GM12878 (cell line): Measurements from ENCODE around the gene CD3E. TPM values are rescaled to one million over a fixed set of nuclear protein-coding genes. Genes with fewer than 3 reads are reported as not detected.

Experiments
- ATAC-seq: fragments of 200-7000 bp; cut with Tn5 transposase; 3 replicates; pipeline ENCODE4 v1.9.1; 2020; ENCODE audit warnings: mild to moderate bottlenecking, moderate library complexity
- BruUV-seq: library from RNA; stranded (reverse); fragments of 400-500 nt; replicated peaks from 2 replicates; lab custom pipeline; 2021; lab: Mats Ljungman, UMichigan
- CTCF ChIA-PET: fragments of 300-600 bp; sonication (Branson Sonifier 250); formaldehyde crosslinking; extraction: SDS; loops from one replicate; lab custom pipeline; 2021; ENCODE audit warnings: inconsistent platforms; lab: Yijun Ruan, JAX
- POLR2A ChIA-PET: fragments of 350-600 bp; formaldehyde crosslinking; extraction: SDS; loops from one replicate; lab custom pipeline; 2021; ENCODE audit warnings: inconsistent platforms; lab: Charles Lee
- RAD21 ChIA-PET: fragments of 300-600 bp; sonication (Branson Sonifier 250); formaldehyde crosslinking; loops from one replicate; lab custom pipeline; 2023; ENCODE audit warnings: antibody characterized with exemption; ENCODE audit not compliant: unreplicated experiment; lab: Charles Lee
- SMC1A ChIA-PET: fragments of 300-600 bp; sonication (Branson Sonifier 250); formaldehyde crosslinking; loops from one replicate; lab custom pipeline; 2023; ENCODE audit not compliant: unreplicated experiment, uncharacterized antibody; lab: Charles Lee
- DNase-seq: peaks from one replicate; pipeline ENCODE4 v3.0.0-alpha.2; 2011; ENCODE audit warnings: low read depth, low spot score
- FAIRE-seq: peaks from 3 replicates; lab custom pipeline; 2011; peaks lifted over from hg19 to GRCh38; lab: Jason Lieb, UNC
- H2AFZ ChIP-seq: 2 replicates; pipeline ENCODE4 v1.6.0; 2011; ENCODE audit warnings: low read depth, low read length, control low read depth; ENCODE audit not compliant: control insufficient read depth
- H3K27ac ChIP-seq: 2 replicates; pipeline ENCODE4 v1.5.1; 2011; ENCODE audit warnings: control low read depth; ENCODE audit not compliant: control insufficient read depth, insufficient read depth
- H3K27me3 ChIP-seq, 2 experiments: replicated peaks in 1 of 2; 2 replicates each; pipeline versions ENCODE4 v1.6.0 to v1.6.1; 2011; ENCODE audit warnings: low read length in 1 of 2; ENCODE audit not compliant: control insufficient read depth in 2 of 2, insufficient read depth in 2 of 2
- H3K36me3 ChIP-seq, 2 experiments: 2 replicates each; pipeline ENCODE4 v1.5.1; 2011; ENCODE audit warnings: low read length in 1 of 2; ENCODE audit not compliant: control insufficient read depth in 2 of 2, insufficient read depth in 2 of 2
- H3K4me1 ChIP-seq: 2 replicates; pipeline ENCODE4 v1.6.1; 2011; ENCODE audit warnings: mild to moderate bottlenecking, low read length, moderate library complexity, mixed read lengths; ENCODE audit not compliant: control insufficient read depth, insufficient read depth
- H3K4me2 ChIP-seq: 2 replicates; pipeline ENCODE4 v1.6.0; 2011; ENCODE audit warnings: control low read depth; ENCODE audit not compliant: control insufficient read depth, insufficient read depth
- H3K4me3 ChIP-seq: fragments of 200-600 bp; sonication (generic); 2 replicates; pipeline ENCODE4 v1.5.1; 2016
- H3K79me2 ChIP-seq: 2 replicates; pipeline ENCODE4 v1.6.0; 2011; ENCODE audit warnings: low read length; ENCODE audit not compliant: control insufficient read depth, insufficient read depth
- H3K9ac ChIP-seq: 2 replicates; pipeline ENCODE4 v1.8.0; 2011; ENCODE audit warnings: low read length, control low read depth, mixed read lengths; ENCODE audit not compliant: control insufficient read depth, insufficient read depth
- H3K9me3 ChIP-seq: replicated peaks from 3 replicates; pipeline ENCODE4 v1.5.1; 2011; ENCODE audit warnings: mild to moderate bottlenecking, low read length; ENCODE audit not compliant: control insufficient read depth, insufficient read depth
- H4K20me1 ChIP-seq: 2 replicates; pipeline ENCODE4 v1.6.0; 2011; ENCODE audit not compliant: control insufficient read depth, insufficient read depth
- ATF7 ChIP-seq: fragments of 450-650 bp; IDR thresholded peaks from 2 replicates; pipeline ENCODE4 v1.6.1; 2016; ENCODE audit warnings: low read depth, mild to moderate bottlenecking
- BACH1 ChIP-seq: fragments of 450-650 bp; IDR thresholded peaks from 2 replicates; pipeline ENCODE4 v1.6.1; 2017; ENCODE audit warnings: mild to moderate bottlenecking, borderline replicate concordance
- BCL3 ChIP-seq: IDR thresholded peaks from 2 replicates; pipeline ENCODE4 v1.6.1; 2011; ENCODE audit warnings: borderline replicate concordance, low read depth, mild to moderate bottlenecking, moderate library complexity, low read length; ENCODE audit not compliant: insufficient read depth, poor library complexity, severe bottlenecking
- CEBPB ChIP-seq, 2 experiments: fragments of 150-350 bp in 1 of 2; IDR thresholded peaks; 2 replicates each; pipeline ENCODE4 v1.6.1; 2012 to 2014; ENCODE audit warnings: low read depth in 2 of 2, low read length in 2 of 2, borderline replicate concordance in 1 of 2, inconsistent platforms in 1 of 2
- DPF2 ChIP-seq: fragments of 450-650 bp; IDR thresholded peaks from 2 replicates; pipeline ENCODE4 v1.6.1; 2017; ENCODE audit warnings: mild to moderate bottlenecking
- EED ChIP-seq: sonication (generic); IDR thresholded peaks from 2 replicates; pipeline ENCODE4 v1.6.1; 2016; ENCODE audit warnings: antibody characterized with exemption, low read depth
- FOXK2 ChIP-seq: fragments of 450-650 bp; IDR thresholded peaks from 2 replicates; pipeline ENCODE4 v1.6.1; 2017; ENCODE audit warnings: mild to moderate bottlenecking, moderate library complexity
- HCFC1 ChIP-seq: fragments of 150-350 bp; IDR thresholded peaks from 2 replicates; pipeline ENCODE4 v1.6.1; 2014; ENCODE audit warnings: low read length
- HSF1 ChIP-seq: fragments of 150-350 bp; IDR thresholded peaks from 2 replicates; pipeline ENCODE4 v1.6.1; 2014; ENCODE audit warnings: mild to moderate bottlenecking, low read depth, low read length
- NBN ChIP-seq: fragments of 450-650 bp; IDR thresholded peaks from 2 replicates; pipeline ENCODE4 v1.6.1; 2016
- NFXL1 ChIP-seq: fragments of 450-650 bp; IDR thresholded peaks from 2 replicates; pipeline ENCODE4 v1.6.1; 2017; ENCODE audit warnings: antibody characterized with exemption, mild to moderate bottlenecking, borderline replicate concordance
- TARDBP ChIP-seq: IDR thresholded peaks from 2 replicates; pipeline ENCODE4 v1.6.1; 2016; ENCODE audit warnings: borderline replicate concordance
- TCF12 ChIP-seq: IDR thresholded peaks from 2 replicates; pipeline ENCODE4 v1.6.1; 2011; ENCODE audit warnings: low read depth, mild to moderate bottlenecking, low read length
- TCF7 ChIP-seq: IDR thresholded peaks from 2 replicates; pipeline ENCODE4 v1.6.1; 2014; ENCODE audit warnings: antibody characterized with exemption, borderline replicate concordance
- ZSCAN29 ChIP-seq: fragments of 450-650 bp; IDR thresholded peaks from 2 replicates; pipeline ENCODE4 v1.6.1; 2017; ENCODE audit warnings: mild to moderate bottlenecking, moderate library complexity
- WGBS: methylation state at CpG from one replicate; pipeline ENCODE4 v1.1.6; 2016; ENCODE audit warnings: low lambda C conversion rate; ENCODE audit not compliant: insufficient replicate concordance, insufficient coverage; ENCODE audit errors: missing lambda C conversion rate; 5-methylcytosine and 5-hydroxymethylcytosine counted together
- in situ Hi-C: fragments of 300-500 bp; cut with MboI; formaldehyde crosslinking; loops from 9 replicates; pipeline ENCODE4 v1.14.3; 2018; ENCODE audit warnings: mixed read lengths
- intact Hi-C: fragments of 100-400 bp; cut with micrococcal nuclease; formaldehyde crosslinking; loops from one replicate; pipeline ENCODE4 v1.14.2; 2022; ENCODE audit not compliant: unreplicated experiment
- polyA plus RNA-seq, 11 experiments: library from polyadenylated mRNA; depleted of rRNA in 4 of 11; unstranded in 6 of 11; stranded (reverse) in 5 of 11; fragments of >200 nt; fragmentation: Nextera tagmentation in 4 of 11; fragmentation: Illumina TruSeq in 1 of 11; extraction: Ambion mirVana in 4 of 11; extraction: Trizol in 1 of 11; gene quantifications; 1 replicate in 1 of 11; 2 replicates in 10 of 11; pipeline versions ENCODE4 v1.2.1 to v1.2.3, GENCODE V29; 2011 to 2016; ENCODE audit warnings: inconsistent platforms in 2 of 11, missing spikeins in 2 of 11, low read depth in 1 of 11
- total RNA-seq, 4 experiments: library from RNA; depleted of rRNA in 3 of 4; stranded (reverse); fragments of >200 nt in 3 of 4; fragmentation: Illumina TruSeq in 1 of 4; extraction: Trizol in 1 of 4; gene quantifications; 2 replicates each; pipeline versions ENCODE4 v1.2.1 to v1.2.3, GENCODE V29; 2013 to 2021

The CD3E gene
- total and polyA plus RNA-seq, 10 of the 15 experiments (the other 5 are each of a cell fraction or from before 2014, with no cell fraction given): 0.10 to 17.3 (median 3.8) TPM

GRCh38 chr11:118260353-118260752, 44.2 kb upstream of the CD3E start:
- SMC1A ChIA-PET: interaction anchor here (1.1 to 10.2 kb wide), 8 partner anchors 8 to 62 kb away, joined by 3 to 56 read pairs (median 8); no protein-coding TSS in a partner anchor
- Histone ChIP-seq H3K9me3 (no peaks in the 10 kb centered on the region; the same call in 1 of the 3 replicates), H3K4me1 (peaks cover 9% of the 10 kb centered on the region), H2AFZ (no peak overlapping the region), H3K4me2 (no peak overlapping the region), H3K27ac (no peak overlapping the region), H3K36me3 (no peaks in the 10 kb centered on the region), H3K27me3 (peaks cover 0 to 13% of the 10 kb centered on the region in 2 experiments; a peak in 1 of 4 replicates), H3K79me2 (no peaks in the 10 kb centered on the region), H3K9ac (no peak overlapping the region), H3K4me3 (no peak overlapping the region), H4K20me1 (no peaks in the 10 kb centered on the region)
- no peak for ATAC-seq
- BruUV-seq: no TSS peak
- 55% methylated on average over 3 of the region's 3 CpGs for WGBS
- POLR2A ChIA-PET: interaction anchor here (1.1 kb wide), 1 partner anchor 47 kb away, joined by 3 read pairs; no protein-coding TSS in a partner anchor
- intact Hi-C loops: no loop called here
- FAIRE-seq: no peak
- DNase-seq: no peak
- in situ Hi-C loops: no loop called here
- RAD21 ChIA-PET: interaction anchor here (1.3 to 3.2 kb wide), 2 partner anchors 58 to 61 kb away, joined by 4 to 16 read pairs; no protein-coding TSS in a partner anchor
- CTCF ChIA-PET: interaction anchor here (1.0 to 6.4 kb wide), 15 partner anchors 8 to 118 kb away, joined by 3 to 39 read pairs (median 4); partner anchors contain the start of gene MPZL3
- no peak for TF ChIP-seq HCFC1

- H3K9ac ChIP-seq: no peak overlapping the region
- TF ChIP-seq FOXK2: no peak
- TF ChIP-seq ATF7: no peak
- no peak for TF ChIP-seq TCF12
- TF ChIP-seq TCF7: no peak
- no peak for TF ChIP-seq NBN
- TF ChIP-seq HSF1: no peak
- no peak for TF ChIP-seq ZSCAN29
- no peak for TF ChIP-seq EED
- no peak for TF ChIP-seq CEBPB (IDR thresholded peaks at IDR 0.05; ENCODE audit: borderline replicate concordance in 1 of 2, low read depth in 2 of 2, low read length in 2 of 2)
- TF ChIP-seq TARDBP: no peak
- TF ChIP-seq BACH1: no peak
- TF ChIP-seq DPF2: no peak
- TF ChIP-seq NFXL1: no peak
- no peak for TF ChIP-seq BCL3
Measured at GRCh38 chr11:118263112-118263511, 41.4 kb upstream of the CD3E start.

More at GRCh38 chr11:118263112-118263511, 41.4 kb upstream of the CD3E start:
- no TSS peak for BruUV-seq
- WGBS: 40% methylated on average over 4 of the region's 4 CpGs
- no peak overlapping the region for H3K27ac ChIP-seq
- ChIA-PET SMC1A (interaction anchor here (1.0 to 10.2 kb wide), 5 partner anchors 11 to 106 kb away, joined by 3 to 56 read pairs (median 4); partner anchors contain the start of gene MPZL3), CTCF (interaction anchor here (1.0 to 5.3 kb wide), 3 partner anchors 11 to 92 kb away, joined by 3 to 35 read pairs (median 6); partner anchors contain the start of gene MPZL3), RAD21 (interaction anchor here (1.4 to 2.0 kb wide), 2 partner anchors 47 to 65 kb away, joined by 3 to 10 read pairs; no protein-coding TSS in a partner anchor), POLR2A (interaction anchor here (0.5 kb wide), 1 partner anchor 73 kb away, joined by 3 read pairs; no protein-coding TSS in a partner anchor)
- H4K20me1 ChIP-seq: no peaks in the 10 kb centered on the region
- no peak overlapping the region for H2AFZ ChIP-seq
- H3K36me3 ChIP-seq: no peaks in the 10 kb centered on the region
- no peaks in the 10 kb centered on the region for H3K79me2 ChIP-seq
- FAIRE-seq: no peak
- intact Hi-C loops: no loop called here
- peaks cover 9% of the 10 kb centered on the region for H3K4me1 ChIP-seq
- H3K4me2 ChIP-seq: no peak overlapping the region
- H3K27me3 ChIP-seq: peaks cover 0 to 13% of the 10 kb centered on the region in 2 experiments; a peak in 1 of 4 replicates
- no peak overlapping the region for H3K4me3 ChIP-seq
- H3K9me3 ChIP-seq: no peaks in the 10 kb centered on the region; the same call in 1 of the 3 replicates
- in situ Hi-C loops: no loop called here
- ATAC-seq: no peak
- DNase-seq: no peak
